Measurements from ENCODE around the gene PPP2R5C.

The PPP2R5C gene

DNA sequence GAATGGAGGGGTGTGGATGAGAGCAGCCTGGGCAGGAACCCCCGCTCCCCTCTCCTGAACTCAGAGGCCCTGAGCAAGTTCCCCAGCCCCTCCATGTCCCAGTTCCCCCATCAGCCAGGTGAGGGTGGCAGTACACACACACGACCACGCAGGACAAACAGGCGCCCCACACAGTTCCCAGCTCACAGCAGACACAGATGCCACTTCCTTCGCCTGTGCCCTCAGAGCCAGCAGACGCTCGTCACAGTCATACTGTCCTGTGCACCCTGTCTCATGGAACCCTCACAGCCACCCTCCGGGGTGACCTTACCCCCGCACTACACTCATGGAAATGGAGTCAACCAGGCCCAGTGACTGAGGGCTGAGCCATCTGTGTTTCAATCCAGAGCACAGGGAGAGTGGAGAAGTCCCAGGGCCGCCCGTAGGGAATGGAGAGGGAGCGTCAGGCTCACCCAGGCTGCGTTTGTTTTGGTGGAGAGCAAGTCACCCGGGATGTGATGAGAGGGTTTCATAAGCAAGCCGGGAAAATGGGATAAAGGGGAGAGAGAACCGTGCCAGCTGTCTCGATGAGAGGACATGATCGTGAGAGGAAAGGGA is 155.4 kb downstream of the PPP2R5C start:
- H3K36me3 ChIP-seq (ENCODE audit: insufficient read depth, low read length), result peaks cover 39% of the 10 kb centered on the region
- no peaks in the 10 kb centered on the region for H3K27me3 ChIP-seq (ENCODE audit: insufficient read depth, low read length)
- no peaks in the 10 kb centered on the region for H3K9me3 ChIP-seq (ENCODE audit: low read length)
- H2AFZ ChIP-seq (ENCODE audit: low read depth, low read length), result no peak overlapping the region
- no peaks in the 10 kb centered on the region for H3K4me1 ChIP-seq (ENCODE audit: insufficient read depth, low read length)
- H3K4me3 ChIP-seq (ENCODE audit: low read length), result no peak overlapping the region

DNA sequence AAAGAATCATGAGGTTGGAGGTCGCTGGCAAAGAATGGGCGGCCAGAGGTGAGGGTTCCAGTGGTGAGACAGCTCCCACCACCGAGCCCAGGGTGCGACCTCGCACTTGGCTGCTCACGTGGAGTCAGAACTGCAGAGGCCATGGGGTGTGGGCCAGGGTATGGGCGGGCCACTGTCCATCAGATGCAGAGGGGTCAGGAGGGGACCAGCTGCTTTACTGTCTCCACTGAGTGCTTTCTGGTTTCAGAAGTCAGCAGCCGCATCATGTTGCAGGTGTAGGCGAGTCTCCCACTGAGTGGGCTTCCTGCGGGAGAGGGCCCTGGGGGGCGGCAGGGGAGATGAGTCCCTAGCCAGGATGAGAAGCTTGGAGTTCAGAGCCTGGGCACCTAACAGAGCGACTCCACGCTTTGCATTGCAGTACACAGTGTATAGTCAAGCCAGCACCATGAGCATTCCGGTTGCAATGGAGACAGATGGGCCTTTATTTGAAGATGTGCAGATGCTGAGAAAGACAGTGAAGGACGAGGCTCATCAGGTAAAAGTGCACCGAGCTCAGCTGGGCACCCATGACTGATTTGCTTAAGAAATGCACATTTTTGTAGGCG is 156.0 kb downstream of the PPP2R5C start:
- H3K27me3 ChIP-seq (ENCODE audit: insufficient read depth, low read length), result no peaks in the 10 kb centered on the region
- no peaks in the 10 kb centered on the region for H3K4me1 ChIP-seq (ENCODE audit: insufficient read depth, low read length)
- H3K4me3 ChIP-seq (ENCODE audit: low read length), result no peak overlapping the region
- H2AFZ ChIP-seq (ENCODE audit: low read depth, low read length), result no peak overlapping the region
- no peaks in the 10 kb centered on the region for H3K9me3 ChIP-seq (ENCODE audit: low read length)
- peaks cover 37% of the 10 kb centered on the region for H3K36me3 ChIP-seq (ENCODE audit: insufficient read depth, low read length)

DNA sequence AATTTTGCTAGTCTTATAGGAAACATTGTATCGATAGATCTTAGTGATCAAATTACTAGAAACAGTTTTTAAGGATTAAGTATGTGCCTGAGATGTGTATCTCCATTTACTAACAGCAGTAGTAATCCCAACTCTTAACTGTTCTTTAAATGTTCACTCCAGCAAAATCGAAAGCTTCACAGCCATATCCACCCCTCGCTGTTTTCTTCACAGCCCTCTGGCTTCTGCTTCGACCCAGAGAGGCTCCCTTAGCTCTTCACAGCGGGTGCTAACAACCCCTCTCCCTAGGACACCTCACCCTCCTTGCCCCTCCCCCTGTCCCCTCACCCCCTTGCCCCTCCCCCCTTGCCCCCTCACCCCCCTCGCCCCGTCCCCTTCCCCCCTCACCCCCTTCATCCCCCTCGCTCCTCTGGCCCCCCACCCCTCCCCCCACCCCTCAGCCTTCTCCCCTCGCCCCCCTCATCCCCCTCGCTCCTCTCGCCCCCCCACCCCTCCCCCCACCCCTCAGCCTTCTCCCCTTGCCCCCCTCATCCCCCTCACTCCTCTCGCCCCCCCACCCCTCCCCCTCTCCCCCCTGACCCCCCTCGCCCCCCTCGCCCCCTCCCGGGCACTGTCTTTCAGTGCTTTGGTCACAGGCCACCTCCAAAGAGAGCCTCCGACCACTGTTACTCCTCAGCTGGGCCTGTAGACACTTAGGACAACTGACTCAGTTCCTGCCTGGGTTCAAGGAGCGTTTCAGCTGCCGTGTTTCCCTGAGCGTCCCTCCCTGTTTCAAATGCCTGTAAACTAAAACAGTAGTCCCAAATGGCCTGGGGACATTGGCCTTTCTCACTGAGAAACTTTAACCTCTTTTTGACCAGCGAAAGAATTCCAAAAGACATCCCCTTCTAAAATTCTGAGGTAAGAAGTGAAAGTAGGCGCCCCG is 156.8 kb downstream of the PPP2R5C start:
- Histone ChIP-seq H3K4me1 (ENCODE audit: insufficient read depth, low read length) (no peaks in the 10 kb centered on the region), H3K27me3 (ENCODE audit: insufficient read depth, low read length) (no peaks in the 10 kb centered on the region), H3K4me3 (ENCODE audit: low read length) (no peak overlapping the region), H3K36me3 (ENCODE audit: insufficient read depth, low read length) (peaks cover 39% of the 10 kb centered on the region), H3K9me3 (ENCODE audit: low read length) (no peaks in the 10 kb centered on the region), H2AFZ (ENCODE audit: low read depth, low read length) (no peak overlapping the region)

DNA sequence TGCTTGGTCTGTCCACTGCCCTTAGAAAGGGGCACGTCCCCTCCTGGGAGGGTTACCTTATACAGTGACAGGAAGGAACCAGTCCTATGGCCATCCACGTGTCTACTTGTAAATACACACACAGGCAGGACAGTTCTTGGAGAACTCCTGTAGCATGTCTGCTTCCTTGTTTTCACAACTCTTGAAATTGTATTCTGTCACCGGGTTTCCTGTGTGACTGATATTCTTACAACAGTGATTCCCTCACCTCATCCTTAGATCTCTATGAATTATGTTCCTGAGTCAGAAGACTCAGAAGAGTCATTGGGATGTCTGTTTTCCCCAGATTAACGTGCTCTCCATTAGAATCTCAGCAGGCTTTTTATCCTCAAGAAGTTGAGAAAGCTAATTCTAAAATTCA is 158.8 kb downstream of the PPP2R5C start:
- Histone ChIP-seq H2AFZ (ENCODE audit: low read depth, low read length) (no peak overlapping the region), H3K27me3 (ENCODE audit: insufficient read depth, low read length) (no peaks in the 10 kb centered on the region), H3K9me3 (ENCODE audit: low read length) (no peaks in the 10 kb centered on the region), H3K4me3 (ENCODE audit: low read length) (no peak overlapping the region), H3K4me1 (ENCODE audit: insufficient read depth, low read length) (no peaks in the 10 kb centered on the region), H3K36me3 (ENCODE audit: insufficient read depth, low read length) (peaks cover 31% of the 10 kb centered on the region)

DNA sequence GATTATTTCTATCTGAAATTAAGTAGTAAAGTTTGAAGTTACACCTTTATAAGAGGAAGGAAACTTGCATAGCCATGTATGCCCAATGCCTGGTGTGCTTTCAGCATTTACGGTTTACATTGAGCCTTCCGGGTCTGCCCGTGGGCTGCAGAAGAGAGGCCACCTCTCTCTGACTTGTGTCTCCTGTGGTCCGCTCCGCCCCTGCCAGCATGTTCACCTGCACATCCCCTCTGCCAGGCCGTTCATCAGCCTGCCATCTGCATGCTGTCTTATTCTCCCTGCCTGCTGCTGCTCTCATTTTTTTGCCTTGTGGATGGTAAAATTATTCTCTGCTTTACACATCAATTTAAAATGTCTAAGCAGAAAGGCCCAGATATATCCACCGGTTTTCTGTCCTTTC is 161.4 kb downstream of the PPP2R5C start:
- Histone ChIP-seq H3K36me3 (ENCODE audit: insufficient read depth, low read length) (peaks cover 34% of the 10 kb centered on the region), H3K27me3 (ENCODE audit: insufficient read depth, low read length) (no peaks in the 10 kb centered on the region), H2AFZ (ENCODE audit: low read depth, low read length) (no peak overlapping the region), H3K9me3 (ENCODE audit: low read length) (no peaks in the 10 kb centered on the region), H3K4me1 (ENCODE audit: insufficient read depth, low read length) (no peaks in the 10 kb centered on the region), H3K4me3 (ENCODE audit: low read length) (no peak overlapping the region)

DNA sequence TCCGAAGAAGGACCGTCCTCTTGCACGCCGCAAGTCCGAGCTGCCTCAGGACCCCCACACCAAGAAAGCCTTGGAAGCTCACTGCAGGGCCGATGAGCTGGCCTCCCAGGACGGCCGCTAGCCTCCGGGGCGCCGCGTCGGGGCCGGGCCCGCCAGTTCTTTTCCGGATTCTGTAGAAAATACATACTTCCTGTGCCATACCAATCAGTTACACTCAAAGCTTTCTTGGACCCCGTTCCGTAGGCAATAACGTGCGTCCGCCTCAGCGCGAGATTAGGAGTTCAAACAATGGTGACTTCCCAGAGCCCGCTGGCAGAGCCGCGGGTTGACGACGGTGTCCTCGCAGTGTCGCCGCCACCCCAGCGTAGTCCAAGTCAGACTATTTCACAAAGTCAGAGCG is 163.6 kb downstream of the PPP2R5C start:
- no peak overlapping the region for H3K4me3 ChIP-seq (ENCODE audit: low read length)
- H3K9me3 ChIP-seq (ENCODE audit: low read length), result no peaks in the 10 kb centered on the region
- no peaks in the 10 kb centered on the region for H3K4me1 ChIP-seq (ENCODE audit: insufficient read depth, low read length)
- H3K27me3 ChIP-seq (ENCODE audit: insufficient read depth, low read length), result no peaks in the 10 kb centered on the region
- peaks cover 24% of the 10 kb centered on the region for H3K36me3 ChIP-seq (ENCODE audit: insufficient read depth, low read length)
- no peak overlapping the region for H2AFZ ChIP-seq (ENCODE audit: low read depth, low read length)

DNA sequence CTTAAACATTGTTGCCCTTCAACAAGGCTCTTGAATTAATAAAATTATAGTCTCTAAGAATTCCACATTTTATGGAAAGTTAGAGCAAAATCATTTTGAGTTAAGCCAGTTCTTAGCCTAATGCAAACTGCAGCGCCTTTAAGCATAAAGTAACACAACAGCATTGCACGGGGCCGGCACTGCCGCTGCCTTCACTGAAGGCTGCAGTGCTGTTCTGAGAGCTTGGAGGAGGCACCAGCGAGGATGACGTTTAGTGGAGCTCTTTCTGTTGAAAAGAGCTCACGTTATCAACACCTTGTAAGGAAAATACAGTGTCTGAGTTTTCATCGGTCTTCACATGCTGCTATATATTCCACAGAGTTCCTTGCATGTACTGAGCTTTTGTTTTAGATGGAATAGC is 164.6 kb downstream of the PPP2R5C start:
- Histone ChIP-seq H3K4me3 (ENCODE audit: low read length) (no peak overlapping the region), H2AFZ (ENCODE audit: low read depth, low read length) (no peak overlapping the region), H3K36me3 (ENCODE audit: insufficient read depth, low read length) (peaks cover 22% of the 10 kb centered on the region), H3K9me3 (ENCODE audit: low read length) (no peaks in the 10 kb centered on the region), H3K27me3 (ENCODE audit: insufficient read depth, low read length) (no peaks in the 10 kb centered on the region), H3K4me1 (ENCODE audit: insufficient read depth, low read length) (no peaks in the 10 kb centered on the region)

DNA sequence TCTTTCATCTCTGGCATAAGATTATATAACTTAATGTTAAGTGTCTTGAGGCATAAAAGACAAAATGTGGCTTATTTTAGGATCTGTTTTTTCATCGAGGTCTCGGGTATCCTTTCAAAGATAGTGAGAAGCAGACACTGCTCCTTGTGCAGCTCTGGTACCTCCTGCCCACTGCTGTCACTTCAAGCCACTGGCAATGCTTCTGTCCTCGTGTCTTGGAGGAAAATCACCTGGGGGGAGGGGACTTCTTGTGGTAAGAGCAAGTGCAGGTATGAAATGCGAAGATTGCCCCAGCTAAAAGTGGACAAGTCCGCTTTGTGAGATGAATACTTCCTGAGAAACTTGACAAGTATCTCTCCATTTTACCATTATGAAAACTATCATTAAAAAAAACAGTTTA is 165.1 kb downstream of the PPP2R5C start:
- peaks cover 22% of the 10 kb centered on the region for H3K36me3 ChIP-seq (ENCODE audit: insufficient read depth, low read length)
- no peaks in the 10 kb centered on the region for H3K4me1 ChIP-seq (ENCODE audit: insufficient read depth, low read length)
- no peaks in the 10 kb centered on the region for H3K27me3 ChIP-seq (ENCODE audit: insufficient read depth, low read length)
- no peaks in the 10 kb centered on the region for H3K9me3 ChIP-seq (ENCODE audit: low read length)
- H2AFZ ChIP-seq (ENCODE audit: low read depth, low read length), result no peak overlapping the region
- no peak overlapping the region for H3K4me3 ChIP-seq (ENCODE audit: low read length)

DNA sequence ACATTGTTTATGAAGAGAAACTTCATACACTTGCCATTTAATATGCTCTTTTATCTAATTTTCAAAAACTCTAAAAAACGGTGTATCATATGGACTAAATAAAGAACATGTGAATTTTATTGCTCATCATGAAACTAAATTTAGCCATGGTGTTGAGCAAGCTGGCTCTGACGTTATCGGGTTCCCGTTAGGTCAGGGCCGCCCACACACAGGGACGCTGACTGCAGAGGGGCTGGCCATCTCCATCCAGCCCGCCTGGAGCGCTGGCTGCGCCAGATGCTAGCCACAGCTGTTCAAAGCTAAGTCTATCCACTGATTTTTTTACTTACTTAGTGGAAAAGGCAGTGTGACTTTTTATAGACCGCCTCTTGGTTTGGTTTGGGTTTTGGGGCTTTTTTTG is 166.3 kb downstream of the PPP2R5C start:
- H3K27me3 ChIP-seq (ENCODE audit: insufficient read depth, low read length), result no peaks in the 10 kb centered on the region
- no peaks in the 10 kb centered on the region for H3K4me1 ChIP-seq (ENCODE audit: insufficient read depth, low read length)
- H3K4me3 ChIP-seq (ENCODE audit: low read length), result no peak overlapping the region
- no peaks in the 10 kb centered on the region for H3K9me3 ChIP-seq (ENCODE audit: low read length)
- peaks cover 19% of the 10 kb centered on the region for H3K36me3 ChIP-seq (ENCODE audit: insufficient read depth, low read length)
- H2AFZ ChIP-seq (ENCODE audit: low read depth, low read length), result no peak overlapping the region

DNA sequence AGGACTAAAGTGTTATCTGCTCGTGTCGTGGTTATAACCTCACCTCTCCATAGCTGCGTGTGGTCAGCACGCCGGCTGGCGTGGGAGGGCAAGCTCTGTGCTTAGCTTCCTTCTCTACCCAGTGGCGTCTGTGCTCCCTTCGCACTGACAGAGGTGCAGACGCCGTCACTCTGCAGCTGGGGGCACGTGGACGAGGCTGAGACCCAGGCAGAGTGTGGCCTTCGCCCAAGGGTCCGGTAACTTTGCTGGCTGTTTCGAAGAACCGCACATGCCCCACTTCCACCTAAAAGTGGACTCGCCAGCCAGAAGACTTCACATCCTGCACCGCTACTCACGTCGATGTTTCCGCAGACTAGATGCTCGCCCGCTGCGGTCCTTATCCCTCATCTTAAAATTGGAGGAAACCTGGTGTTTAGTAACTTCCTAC is 166.9 kb downstream of the PPP2R5C start:
- no peaks in the 10 kb centered on the region for H3K9me3 ChIP-seq (ENCODE audit: low read length)
- peaks cover 14% of the 10 kb centered on the region for H3K36me3 ChIP-seq (ENCODE audit: insufficient read depth, low read length)
- H3K4me1 ChIP-seq (ENCODE audit: insufficient read depth, low read length), result no peaks in the 10 kb centered on the region
- no peak overlapping the region for H3K4me3 ChIP-seq (ENCODE audit: low read length)
- no peak overlapping the region for H2AFZ ChIP-seq (ENCODE audit: low read depth, low read length)
- no peaks in the 10 kb centered on the region for H3K27me3 ChIP-seq (ENCODE audit: insufficient read depth, low read length)

DNA sequence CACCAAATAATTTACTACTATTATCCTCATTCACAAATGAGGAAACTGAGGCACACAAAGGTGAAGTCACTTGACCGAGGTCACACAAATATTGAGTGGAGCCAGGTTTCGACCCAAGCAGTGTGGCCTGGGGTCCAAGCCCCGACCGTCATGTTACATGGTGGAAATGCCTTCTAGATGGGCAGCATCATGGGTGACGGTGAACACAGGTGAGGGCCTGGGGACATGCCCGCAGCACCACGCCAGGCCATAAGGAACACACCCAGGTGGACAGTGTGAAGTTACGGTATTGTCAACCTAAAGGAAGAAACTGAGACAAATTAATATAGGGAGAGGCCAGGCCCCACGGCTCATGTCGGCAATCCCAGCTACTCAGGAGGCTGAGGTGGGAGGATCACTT is 167.6 kb downstream of the PPP2R5C start:
- Histone ChIP-seq H3K27me3 (ENCODE audit: insufficient read depth, low read length) (no peaks in the 10 kb centered on the region), H3K9me3 (ENCODE audit: low read length) (no peaks in the 10 kb centered on the region), H3K4me1 (ENCODE audit: insufficient read depth, low read length) (no peaks in the 10 kb centered on the region), H3K4me3 (ENCODE audit: low read length) (no peak overlapping the region), H3K36me3 (ENCODE audit: insufficient read depth, low read length) (peaks cover 13% of the 10 kb centered on the region), H2AFZ (ENCODE audit: low read depth, low read length) (no peak overlapping the region)

DNA sequence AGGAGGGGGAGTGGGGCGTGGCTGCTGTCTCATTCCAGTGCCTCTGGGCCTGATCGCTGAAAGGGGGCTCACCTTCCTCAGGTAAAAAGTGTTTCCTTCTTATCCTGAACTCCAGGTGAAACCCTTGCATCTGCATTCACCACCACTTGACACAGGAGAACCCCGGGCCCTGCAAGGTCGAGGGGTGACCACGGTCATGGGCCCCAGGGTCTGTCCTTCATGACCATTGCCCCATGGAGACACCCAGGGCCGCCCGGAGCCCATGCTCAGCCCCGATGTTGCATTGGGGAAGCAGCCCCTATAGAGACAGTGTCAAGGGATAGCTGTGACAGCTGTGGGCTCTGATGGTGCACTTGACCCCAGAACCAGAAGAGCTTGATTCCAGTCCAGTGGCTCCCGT is 168.4 kb downstream of the PPP2R5C start:
- no peaks in the 10 kb centered on the region for H3K27me3 ChIP-seq (ENCODE audit: insufficient read depth, low read length)
- H3K36me3 ChIP-seq (ENCODE audit: insufficient read depth, low read length), result peaks cover 10% of the 10 kb centered on the region
- no peak overlapping the region for H2AFZ ChIP-seq (ENCODE audit: low read depth, low read length)
- no peaks in the 10 kb centered on the region for H3K4me1 ChIP-seq (ENCODE audit: insufficient read depth, low read length)
- no peak overlapping the region for H3K4me3 ChIP-seq (ENCODE audit: low read length)
- H3K9me3 ChIP-seq (ENCODE audit: low read length), result no peaks in the 10 kb centered on the region

DNA sequence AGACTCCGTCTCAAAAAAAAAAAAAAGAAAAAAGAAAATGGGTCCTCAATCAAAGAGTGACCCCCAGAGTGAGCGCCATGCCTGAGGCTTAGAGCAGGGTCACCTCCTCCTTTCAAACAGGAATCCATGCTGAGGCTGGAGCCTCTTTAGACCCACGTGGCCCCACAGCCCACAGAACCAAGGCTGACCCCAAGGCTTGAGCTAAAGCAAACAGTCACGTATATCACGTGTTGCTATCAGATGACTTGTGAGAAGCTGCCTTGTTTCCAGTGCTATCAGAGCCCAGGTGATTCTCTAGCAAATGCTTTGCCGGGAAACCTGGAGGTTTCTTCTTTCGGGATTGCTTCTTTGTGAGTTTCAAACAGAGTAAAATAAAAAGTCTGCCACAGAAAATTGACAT is 171.2 kb downstream of the PPP2R5C start:
- no peak overlapping the region for H3K4me3 ChIP-seq (ENCODE audit: low read length)
- H2AFZ ChIP-seq (ENCODE audit: low read depth, low read length), result no peak overlapping the region
- H3K4me1 ChIP-seq (ENCODE audit: insufficient read depth, low read length), result no peaks in the 10 kb centered on the region
- no peaks in the 10 kb centered on the region for H3K9me3 ChIP-seq (ENCODE audit: low read length)
- no peaks in the 10 kb centered on the region for H3K27me3 ChIP-seq (ENCODE audit: insufficient read depth, low read length)
- H3K36me3 ChIP-seq (ENCODE audit: insufficient read depth, low read length), result no peaks in the 10 kb centered on the region
